ENCODE measurements around the gene OR52B4. TPM values are rescaled to one million over a fixed set of nuclear protein-coding genes. Genes with fewer than 3 reads are reported as not detected.

OR52B4 gene
- total and polyA plus RNA-seq, 2 donors (not counting 1 experiment from before 2014, with no cell fraction given) = not detected

DNA sequence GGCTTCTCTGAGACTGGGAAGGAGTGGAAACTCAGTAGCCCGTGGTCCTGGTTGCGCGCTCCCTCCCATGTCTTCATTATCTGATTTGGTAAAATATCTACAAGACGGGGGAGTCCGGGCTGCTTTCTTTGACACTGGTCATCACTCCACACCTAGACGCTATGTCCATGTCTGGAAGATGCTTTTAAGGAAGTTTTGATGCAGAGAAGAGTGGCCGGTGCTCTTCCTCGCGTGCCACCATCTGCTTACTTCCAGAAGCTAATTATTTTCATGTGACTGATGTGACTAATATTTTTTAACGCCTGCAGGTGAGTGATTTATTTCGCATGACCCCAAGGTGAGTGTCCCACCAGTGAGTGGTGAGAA lies 25.7 kb upstream of the OR52B4 start:
- Mint-ChIP-seq H3K27ac (peak overlapping the region; percentile 88), H3K4me1 (peaks cover 27% of the 10 kb centered on the region), H3K27me3 (peaks cover 8% of the 10 kb centered on the region), H3K9me3 (ENCODE audit: insufficient read depth) (peaks cover 6% of the 10 kb centered on the region), H3K4me3 (peak overlapping the region; percentile 91)
- ChIA-PET POLR2A (no interaction called here), CTCF (interaction anchor here (0.9 to 1.3 kb wide), 2 partner anchors 98 to 206 kb away, joined by 3 read pairs; no protein-coding TSS in a partner anchor)
- 53% methylated on average over 4 of the region's 11 CpGs for WGBS (ENCODE audit: insufficient coverage)
- H2AFZ ChIP-seq (ENCODE audit: insufficient read depth, low read depth, low read length, poor library complexity, severe bottlenecking) = peak overlapping the region; percentile 89
- H3K9ac ChIP-seq (ENCODE audit: low read length) = peak overlapping the region; percentile 87
- H3K4me2 ChIP-seq (replicated peaks; ENCODE audit: low read depth, low read length, poor library complexity, severe bottlenecking) = peak overlapping the region; percentile 69
- H3K79me2 ChIP-seq (ENCODE audit: control insufficient read depth, insufficient read depth, low read length) = peaks cover 16% of the 10 kb centered on the region
- DNase-seq (no peak), ATAC-seq (ENCODE audit: low read depth) (no peak)
- H3K27me3 ChIP-seq (replicated peaks in 1 of 4; ENCODE audit: control extremely low read depth in 1 of 4, control insufficient read depth in 3 of 4, insufficient read depth in 4 of 4, low read length in 3 of 4) = peaks cover 0 to 2% (median 0%) of the 10 kb centered on the region in 4 experiments
- peaks cover 8 to 14% of the 10 kb centered on the region in 2 donors for H3K4me1 ChIP-seq (ENCODE audit: control insufficient read depth in 2 of 2, insufficient read depth in 2 of 2, low read length in 2 of 2)
- TF ChIP-seq, protein P1, sequence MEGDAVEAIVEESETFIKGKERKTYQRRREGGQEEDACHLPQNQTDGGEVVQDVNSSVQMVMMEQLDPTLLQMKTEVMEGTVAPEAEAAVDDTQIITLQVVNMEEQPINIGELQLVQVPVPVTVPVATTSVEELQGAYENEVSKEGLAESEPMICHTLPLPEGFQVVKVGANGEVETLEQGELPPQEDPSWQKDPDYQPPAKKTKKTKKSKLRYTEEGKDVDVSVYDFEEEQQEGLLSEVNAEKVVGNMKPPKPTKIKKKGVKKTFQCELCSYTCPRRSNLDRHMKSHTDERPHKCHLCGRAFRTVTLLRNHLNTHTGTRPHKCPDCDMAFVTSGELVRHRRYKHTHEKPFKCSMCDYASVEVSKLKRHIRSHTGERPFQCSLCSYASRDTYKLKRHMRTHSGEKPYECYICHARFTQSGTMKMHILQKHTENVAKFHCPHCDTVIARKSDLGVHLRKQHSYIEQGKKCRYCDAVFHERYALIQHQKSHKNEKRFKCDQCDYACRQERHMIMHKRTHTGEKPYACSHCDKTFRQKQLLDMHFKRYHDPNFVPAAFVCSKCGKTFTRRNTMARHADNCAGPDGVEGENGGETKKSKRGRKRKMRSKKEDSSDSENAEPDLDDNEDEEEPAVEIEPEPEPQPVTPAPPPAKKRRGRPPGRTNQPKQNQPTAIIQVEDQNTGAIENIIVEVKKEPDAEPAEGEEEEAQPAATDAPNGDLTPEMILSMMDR (IDR thresholded peaks at IDR 0.05) = no peak
- TF ChIP-seq EZH2 (IDR thresholded peaks at IDR 0.05; ENCODE audit: borderline replicate concordance, insufficient read depth, low read depth, low read length, poor library complexity, severe bottlenecking) = no peak
- peaks cover 2 to 18% of the 10 kb centered on the region in 2 experiments for H3K36me3 ChIP-seq (replicated peaks in 1 of 2; ENCODE audit: control extremely low read depth in 1 of 2, control insufficient read depth in 1 of 2, extremely low read depth in 1 of 2, insufficient read depth in 2 of 2, low read length in 1 of 2)
- H4K20me1 ChIP-seq (ENCODE audit: control insufficient read depth, insufficient read depth, low read length, poor library complexity, severe bottlenecking) = no peaks in the 10 kb centered on the region
- intact Hi-C loops (cut with micrococcal nuclease) = loop anchor here (1.0 to 5.0 kb wide), 2 partner anchors 214 to 597 kb away; partner anchors contain the start of genes NUP98 and TRIM68
- H3K9me3 ChIP-seq (ENCODE audit: control extremely low read depth in 1 of 3, control insufficient read depth in 2 of 3, insufficient read depth in 1 of 3, low read length in 2 of 3) = no peaks in the 10 kb centered on the region
- H3K4me3 ChIP-seq (ENCODE audit: control extremely low read depth in 1 of 5, extremely low read depth in 1 of 5, insufficient read depth in 1 of 5, low read depth in 2 of 5, low read length in 4 of 5) = peak overlapping the region; percentile 69 to 99 (median 85)
- H3K27ac ChIP-seq (ENCODE audit: low read length in 2 of 2) = peak overlapping the region in 1 of 2 donors; percentile 82

GRCh38 chr11:4393209-4393857 lies 25.1 kb upstream of the OR52B4 start, which contains the start of gene TRIM21:
TSS of gene TRIM21 (minus strand) at chr11:4393702. CDS start at chr11:4390409, 3,293 bp downstream.
- 0% methylated on average over 9 of the region's 13 CpGs for WGBS (ENCODE audit: insufficient coverage)
- ATAC-seq (ENCODE audit: low read depth) = peak; percentile 100
- peaks cover 8 to 14% of the 10 kb centered on the region in 2 donors for H3K4me1 ChIP-seq (ENCODE audit: control insufficient read depth in 2 of 2, insufficient read depth in 2 of 2, low read length in 2 of 2)
- Mint-ChIP-seq H3K27me3 (peaks cover 5% of the 10 kb centered on the region), H3K4me3 (peak within 1 kb of the TSS; percentile 91), H3K9me3 (ENCODE audit: insufficient read depth) (peaks cover 4% of the 10 kb centered on the region), H3K27ac (peak within 1 kb of the TSS; percentile 88), H3K4me1 (peaks cover 27% of the 10 kb centered on the region)
- H4K20me1 ChIP-seq (ENCODE audit: control insufficient read depth, insufficient read depth, low read length, poor library complexity, severe bottlenecking) = no peaks in the 10 kb centered on the region
- H3K9me3 ChIP-seq (ENCODE audit: control extremely low read depth in 1 of 3, control insufficient read depth in 2 of 3, insufficient read depth in 1 of 3, low read length in 2 of 3) = no peaks in the 10 kb centered on the region
- CTCF ChIA-PET = interaction anchor here (0.9 to 1.3 kb wide), 2 partner anchors 99 to 206 kb away, joined by 3 read pairs; no protein-coding TSS in a partner anchor
- intact Hi-C loops (cut with micrococcal nuclease) = loop anchor here (1.0 to 5.0 kb wide), 2 partner anchors 215 to 596 kb away; partner anchors contain the start of genes NUP98 and TRIM68
- peak within 1 kb of the TSS; percentile 68 to 82 for H3K27ac ChIP-seq (ENCODE audit: low read length in 2 of 2)
- H3K79me2 ChIP-seq (ENCODE audit: control insufficient read depth, insufficient read depth, low read length) = peaks cover 16% of the 10 kb centered on the region
- POLR2A ChIA-PET = no interaction called here
- H2AFZ ChIP-seq (ENCODE audit: insufficient read depth, low read depth, low read length, poor library complexity, severe bottlenecking) = peak within 1 kb of the TSS; percentile 89
- DNase-seq = peak; percentile 89
- no peak for TF ChIP-seq EZH2 (IDR thresholded peaks at IDR 0.05; ENCODE audit: borderline replicate concordance, insufficient read depth, low read depth, low read length, poor library complexity, severe bottlenecking)
- TF ChIP-seq, protein P1 (IDR thresholded peaks at IDR 0.05) = no peak
- peaks cover 0 to 2% (median 0%) of the 10 kb centered on the region in 4 experiments for H3K27me3 ChIP-seq (replicated peaks in 1 of 4; ENCODE audit: control extremely low read depth in 1 of 4, control insufficient read depth in 3 of 4, insufficient read depth in 4 of 4, low read length in 3 of 4)
- H3K9ac ChIP-seq (ENCODE audit: low read length) = peak within 1 kb of the TSS; percentile 87
- peaks cover 2 to 22% of the 10 kb centered on the region in 2 experiments for H3K36me3 ChIP-seq (replicated peaks in 1 of 2; ENCODE audit: control extremely low read depth in 1 of 2, control insufficient read depth in 1 of 2, extremely low read depth in 1 of 2, insufficient read depth in 2 of 2, low read length in 1 of 2)
- peak within 1 kb of the TSS; percentile 69 for H3K4me2 ChIP-seq (replicated peaks; ENCODE audit: low read depth, low read length, poor library complexity, severe bottlenecking)
- peak within 1 kb of the TSS; percentile 69 to 99 (median 85) for H3K4me3 ChIP-seq (ENCODE audit: control extremely low read depth in 1 of 5, extremely low read depth in 1 of 5, insufficient read depth in 1 of 5, low read depth in 2 of 5, low read length in 4 of 5)
